ENCODE measurements around the gene RAB11FIP4.

DNA sequence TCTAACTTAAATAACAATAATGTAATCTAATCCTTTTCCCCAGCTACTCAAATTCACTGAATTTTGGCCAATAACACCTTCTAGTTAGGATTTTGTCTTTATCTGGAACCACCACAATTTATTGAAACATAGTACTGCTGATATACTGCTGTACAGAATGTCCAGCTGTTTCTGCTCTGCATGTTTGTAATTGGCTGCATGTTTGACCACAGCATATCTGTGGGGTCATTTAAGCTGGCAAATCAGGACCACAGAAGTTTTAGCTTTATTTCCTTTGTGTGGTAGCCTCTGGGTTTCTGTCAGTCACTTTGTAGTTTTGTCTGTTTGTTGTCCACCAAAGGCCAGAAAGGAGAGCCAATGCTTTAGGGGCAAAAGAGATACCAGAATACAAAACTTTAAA lies 22.2 kb upstream of the RAB11FIP4 start:
- TF ChIP-seq, protein P1, sequence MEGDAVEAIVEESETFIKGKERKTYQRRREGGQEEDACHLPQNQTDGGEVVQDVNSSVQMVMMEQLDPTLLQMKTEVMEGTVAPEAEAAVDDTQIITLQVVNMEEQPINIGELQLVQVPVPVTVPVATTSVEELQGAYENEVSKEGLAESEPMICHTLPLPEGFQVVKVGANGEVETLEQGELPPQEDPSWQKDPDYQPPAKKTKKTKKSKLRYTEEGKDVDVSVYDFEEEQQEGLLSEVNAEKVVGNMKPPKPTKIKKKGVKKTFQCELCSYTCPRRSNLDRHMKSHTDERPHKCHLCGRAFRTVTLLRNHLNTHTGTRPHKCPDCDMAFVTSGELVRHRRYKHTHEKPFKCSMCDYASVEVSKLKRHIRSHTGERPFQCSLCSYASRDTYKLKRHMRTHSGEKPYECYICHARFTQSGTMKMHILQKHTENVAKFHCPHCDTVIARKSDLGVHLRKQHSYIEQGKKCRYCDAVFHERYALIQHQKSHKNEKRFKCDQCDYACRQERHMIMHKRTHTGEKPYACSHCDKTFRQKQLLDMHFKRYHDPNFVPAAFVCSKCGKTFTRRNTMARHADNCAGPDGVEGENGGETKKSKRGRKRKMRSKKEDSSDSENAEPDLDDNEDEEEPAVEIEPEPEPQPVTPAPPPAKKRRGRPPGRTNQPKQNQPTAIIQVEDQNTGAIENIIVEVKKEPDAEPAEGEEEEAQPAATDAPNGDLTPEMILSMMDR (IDR thresholded peaks at IDR 0.05): no peak
- TF ChIP-seq EZH2phosphoT487 (IDR thresholded peaks at IDR 0.05): no peak

All from neural progenitor cell (in vitro differentiated cells).